ENCODE results near the gene CELA2A. TPM values are rescaled to one million over a fixed set of nuclear protein-coding genes. Genes with fewer than 3 reads are reported as not detected.

CELA2A gene
- total RNA-seq, 1 experiment from 2014 or later, result not detected

DNA sequence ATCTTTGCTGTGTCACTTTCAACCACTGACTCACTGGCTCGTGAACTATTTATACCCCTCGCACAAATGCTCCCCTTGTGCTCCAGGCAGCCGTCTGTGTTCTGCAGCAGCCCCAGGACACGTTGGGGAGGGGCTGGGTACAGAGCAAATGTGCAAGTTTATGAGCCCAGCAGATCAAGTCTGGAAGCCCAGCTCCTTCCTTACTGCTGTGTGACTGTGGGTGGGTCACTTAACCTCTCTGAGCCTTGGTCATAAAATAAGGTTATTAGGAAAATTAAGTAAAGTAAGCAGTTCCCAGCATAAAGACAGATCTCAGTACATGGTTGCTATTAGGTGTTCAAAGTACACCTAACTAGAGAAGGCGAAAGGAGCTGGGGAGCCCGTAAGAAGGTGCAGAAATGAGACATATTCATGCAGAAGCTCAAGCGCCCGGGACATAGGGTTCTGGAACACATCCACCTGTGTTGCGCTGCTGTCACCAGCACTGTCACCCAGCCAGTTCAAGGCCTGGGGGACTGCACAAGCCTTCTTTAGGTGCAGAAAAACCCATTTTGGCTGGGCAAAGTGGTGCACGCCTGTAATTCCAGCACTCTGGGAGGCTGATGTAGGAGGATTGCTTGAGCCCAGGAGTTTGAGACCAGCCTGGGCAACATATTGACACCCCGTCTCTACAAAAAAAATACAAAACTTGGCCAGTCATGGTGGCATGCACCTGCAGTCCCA is 33.0 kb upstream of the CELA2A start:
- Mint-ChIP-seq H3K9me3 (ENCODE audit: unreplicated experiment) (no peaks in the 10 kb centered on the region), H3K4me1 (ENCODE audit: low read depth, unreplicated experiment) (peaks cover 9% of the 10 kb centered on the region), H3K36me3 (ENCODE audit: insufficient read depth, unreplicated experiment) (no peaks in the 10 kb centered on the region), H3K27ac (ENCODE audit: unreplicated experiment) (no peak overlapping the region), H3K4me3 (ENCODE audit: unreplicated experiment) (no peak overlapping the region), H3K27me3 (ENCODE audit: insufficient read depth, unreplicated experiment) (no peaks in the 10 kb centered on the region)
- peaks cover 1% of the 10 kb centered on the region; the same call in 1 of the 2 replicates for H3K36me3 ChIP-seq (ENCODE audit: control insufficient read depth, insufficient read depth, low read length)
- no peaks in the 10 kb centered on the region for H3K27me3 ChIP-seq (replicated peaks; ENCODE audit: control insufficient read depth, insufficient read depth, low read length)
- ChIA-PET CTCF (no interaction called here), POLR2A (no interaction called here)
- TF ChIP-seq, protein P1, sequence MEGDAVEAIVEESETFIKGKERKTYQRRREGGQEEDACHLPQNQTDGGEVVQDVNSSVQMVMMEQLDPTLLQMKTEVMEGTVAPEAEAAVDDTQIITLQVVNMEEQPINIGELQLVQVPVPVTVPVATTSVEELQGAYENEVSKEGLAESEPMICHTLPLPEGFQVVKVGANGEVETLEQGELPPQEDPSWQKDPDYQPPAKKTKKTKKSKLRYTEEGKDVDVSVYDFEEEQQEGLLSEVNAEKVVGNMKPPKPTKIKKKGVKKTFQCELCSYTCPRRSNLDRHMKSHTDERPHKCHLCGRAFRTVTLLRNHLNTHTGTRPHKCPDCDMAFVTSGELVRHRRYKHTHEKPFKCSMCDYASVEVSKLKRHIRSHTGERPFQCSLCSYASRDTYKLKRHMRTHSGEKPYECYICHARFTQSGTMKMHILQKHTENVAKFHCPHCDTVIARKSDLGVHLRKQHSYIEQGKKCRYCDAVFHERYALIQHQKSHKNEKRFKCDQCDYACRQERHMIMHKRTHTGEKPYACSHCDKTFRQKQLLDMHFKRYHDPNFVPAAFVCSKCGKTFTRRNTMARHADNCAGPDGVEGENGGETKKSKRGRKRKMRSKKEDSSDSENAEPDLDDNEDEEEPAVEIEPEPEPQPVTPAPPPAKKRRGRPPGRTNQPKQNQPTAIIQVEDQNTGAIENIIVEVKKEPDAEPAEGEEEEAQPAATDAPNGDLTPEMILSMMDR (IDR thresholded peaks at IDR 0.05; ENCODE audit: insufficient read depth in 1 of 2, low read depth in 1 of 2, low read length in 1 of 2, severe bottlenecking in 1 of 2, unreplicated experiment in 1 of 2), result no peak
- H3K4me3 ChIP-seq (ENCODE audit: low read depth, low read length), result no peak overlapping the region
- BruUV-seq (replicated peaks), result no TSS peak
- H3K9me3 ChIP-seq, result no peaks in the 10 kb centered on the region
- intact Hi-C loops (cut with micrococcal nuclease; ENCODE audit: unreplicated experiment), result no loop called here
- DNase-seq, result no peak
- H3K4me1 ChIP-seq, result peaks cover 15% of the 10 kb centered on the region

DNA sequence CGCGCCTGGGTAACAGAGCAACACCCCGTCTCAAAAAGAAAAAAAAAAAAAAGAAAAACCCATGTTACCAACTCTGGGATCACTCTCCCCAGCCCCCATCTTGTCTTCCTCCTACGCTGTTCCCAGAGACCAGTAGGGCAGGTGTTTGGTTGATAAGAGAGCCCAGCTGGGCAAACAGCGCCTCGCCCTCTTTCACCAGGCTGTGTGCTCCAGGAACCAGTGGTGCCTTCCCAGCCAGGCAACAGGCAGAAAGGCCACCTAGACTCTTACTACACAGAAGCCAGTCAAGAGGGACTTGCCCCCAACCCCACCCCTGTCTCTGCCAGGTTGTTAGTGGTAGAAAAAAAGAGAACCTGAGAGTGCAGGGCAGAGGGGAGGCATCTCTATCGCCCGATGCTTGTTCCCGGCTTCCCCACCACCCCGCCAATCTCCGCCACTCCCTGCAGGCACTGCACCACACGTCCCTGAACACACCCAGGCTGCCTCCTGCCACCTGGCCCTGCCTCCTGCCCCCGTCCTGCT is 32.3 kb upstream of the CELA2A start:
- H3K36me3 Mint-ChIP-seq (ENCODE audit: insufficient read depth, unreplicated experiment), result no peaks in the 10 kb centered on the region
- Histone ChIP-seq H3K4me3 (ENCODE audit: low read depth, low read length) (no peak overlapping the region), H3K36me3 (ENCODE audit: control insufficient read depth, insufficient read depth, low read length) (peaks cover 1% of the 10 kb centered on the region; the same call in 1 of the 2 replicates), H3K9me3 (no peaks in the 10 kb centered on the region), H3K27me3 (replicated peaks; ENCODE audit: control insufficient read depth, insufficient read depth, low read length) (no peaks in the 10 kb centered on the region), H3K4me1 (peaks cover 15% of the 10 kb centered on the region)
- H3K4me1 Mint-ChIP-seq (ENCODE audit: low read depth, unreplicated experiment), result peaks cover 9% of the 10 kb centered on the region
- H3K4me3 Mint-ChIP-seq (ENCODE audit: unreplicated experiment), result peak overlapping the region; percentile 8
- ChIA-PET CTCF (no interaction called here), POLR2A (no interaction called here)
- no TSS peak for BruUV-seq (replicated peaks)
- no peaks in the 10 kb centered on the region for H3K27me3 Mint-ChIP-seq (ENCODE audit: insufficient read depth, unreplicated experiment)
- intact Hi-C loops (cut with micrococcal nuclease; ENCODE audit: unreplicated experiment), result no loop called here
- H3K27ac Mint-ChIP-seq (ENCODE audit: unreplicated experiment), result no peak overlapping the region
- TF ChIP-seq, protein P1 (IDR thresholded peaks at IDR 0.05; ENCODE audit: insufficient read depth in 1 of 2, low read depth in 1 of 2, low read length in 1 of 2, severe bottlenecking in 1 of 2, unreplicated experiment in 1 of 2), result no peak
- peak; percentile 45 to 54 for DNase-seq
- no peaks in the 10 kb centered on the region for H3K9me3 Mint-ChIP-seq (ENCODE audit: unreplicated experiment)

DNA sequence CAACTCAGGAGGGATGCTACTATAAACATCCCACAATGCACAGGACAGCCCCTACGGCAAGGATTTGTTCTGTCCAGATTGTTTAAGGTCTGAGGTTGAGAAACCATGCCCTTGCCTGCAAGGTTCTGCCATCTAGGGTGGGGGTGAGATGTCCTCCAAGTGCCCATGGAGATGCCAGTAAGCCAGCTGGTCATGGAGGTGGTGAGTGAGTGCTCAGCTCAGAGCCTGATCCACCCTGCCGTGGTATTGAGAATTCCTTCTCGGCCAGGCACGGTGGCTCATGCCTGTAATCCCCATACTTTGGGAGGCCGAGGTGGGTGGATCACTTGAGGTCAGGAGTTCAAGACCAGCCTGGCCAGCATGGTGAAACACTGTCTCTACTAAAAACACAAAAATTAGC is 31.6 kb upstream of the CELA2A start:
- peak overlapping the region; percentile 8 for H3K4me3 Mint-ChIP-seq (ENCODE audit: unreplicated experiment)
- TF ChIP-seq, protein P1 (IDR thresholded peaks at IDR 0.05; ENCODE audit: insufficient read depth in 1 of 2, low read depth in 1 of 2, low read length in 1 of 2, severe bottlenecking in 1 of 2, unreplicated experiment in 1 of 2), result no peak

More for the DNA sequence above, 31.6 kb upstream of the CELA2A start:
- Histone ChIP-seq H3K27me3 (replicated peaks; ENCODE audit: control insufficient read depth, insufficient read depth, low read length) (no peaks in the 10 kb centered on the region), H3K36me3 (ENCODE audit: control insufficient read depth, insufficient read depth, low read length) (peaks cover 1% of the 10 kb centered on the region; the same call in 1 of the 2 replicates), H3K4me3 (ENCODE audit: low read depth, low read length) (no peak overlapping the region), H3K4me1 (peaks cover 15% of the 10 kb centered on the region), H3K9me3 (no peaks in the 10 kb centered on the region)
- no peak overlapping the region for H3K27ac Mint-ChIP-seq (ENCODE audit: unreplicated experiment)
- H3K9me3 Mint-ChIP-seq (ENCODE audit: unreplicated experiment), result no peaks in the 10 kb centered on the region
- BruUV-seq (replicated peaks), result no TSS peak
- ChIA-PET CTCF (no interaction called here), POLR2A (no interaction called here)
- intact Hi-C loops (cut with micrococcal nuclease; ENCODE audit: unreplicated experiment), result no loop called here
- H3K36me3 Mint-ChIP-seq (ENCODE audit: insufficient read depth, unreplicated experiment), result no peaks in the 10 kb centered on the region
- DNase-seq, result no peak
- H3K4me1 Mint-ChIP-seq (ENCODE audit: low read depth, unreplicated experiment), result peaks cover 9% of the 10 kb centered on the region
- H3K27me3 Mint-ChIP-seq (ENCODE audit: insufficient read depth, unreplicated experiment), result no peaks in the 10 kb centered on the region
